Caki2 (cell line): Measurements from ENCODE around the gene LTBP1. TPM values are rescaled to one million over a fixed set of nuclear protein-coding genes. Genes with fewer than 3 reads are reported as not detected.
A peak's percentile ranks its signal among the peaks of the same experiment; 100 is the strongest.
"Not testable (repeated sequence)": the region's sequence is repeated elsewhere in the genome, so short reads cannot be mapped to it uniquely, and the experiment has no call there.

Experiments used
- DNase-seq: peaks from one replicate; pipeline ENCODE4 v3.0.0-alpha.2; 2015; ENCODE audit warnings: low read depth
- in situ Hi-C: cut with HindIII; loops from 2 replicates; pipeline ENCODE4 v1.10.0; 2016; ENCODE audit warnings: low sequenced_read_pairs, low pct_unique_long_range_greater_than_20kb, mixed read lengths
- total RNA-seq: library from RNA; depleted of rRNA; stranded (reverse); fragments of >200 nt; shearing (Covaris generic); gene quantifications from 2 replicates; pipeline ENCODE4 v1.2.3, GENCODE V29; 2014; ENCODE audit warnings: low replicate concordance

The LTBP1 gene
- total RNA-seq, 1 experiment from 2014 or later, result 3.6 TPM

- in situ Hi-C loops, result loop anchor here (10.0 kb wide), 1 partner anchor 598 kb away; no protein-coding TSS in a partner anchor
- peak; percentile 28 for DNase-seq
Observed at GRCh38 chr2:33372940-33373553, 426.3 kb downstream of the LTBP1 start.

DNA sequence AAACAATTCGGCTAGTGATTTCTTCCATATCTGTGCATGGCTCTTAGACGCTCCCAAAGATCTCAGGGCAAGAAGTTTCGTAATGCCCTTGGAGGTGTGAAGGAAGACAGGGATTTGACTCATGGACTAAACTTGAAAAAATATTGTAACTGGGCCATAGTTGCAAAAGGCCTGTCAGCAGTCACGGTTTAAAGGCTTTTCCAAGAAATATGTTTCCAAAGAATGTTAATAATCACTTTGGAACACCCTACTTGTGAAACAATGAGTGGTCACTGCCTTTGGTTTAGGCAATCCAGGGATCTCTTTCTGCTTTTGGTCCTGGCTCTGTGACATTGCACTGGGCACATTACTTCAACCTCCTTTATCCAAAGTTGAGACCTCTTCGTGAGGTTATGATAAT lies 427.2 kb downstream of the LTBP1 start:
- no peak for DNase-seq

GRCh38 chr2:33375054-33375453 lies 428.3 kb downstream of the LTBP1 start:
- in situ Hi-C loops, result loop anchor here (10.0 kb wide), 1 partner anchor 600 kb away; no protein-coding TSS in a partner anchor

More for the DNA sequence above, 427.2 kb downstream of the LTBP1 start:
- in situ Hi-C loops, result loop anchor here (10.0 kb wide), 1 partner anchor 599 kb away; no protein-coding TSS in a partner anchor

GRCh38 chr2:33377048-33377447 lies 430.3 kb downstream of the LTBP1 start:
- in situ Hi-C loops, result loop anchor here (10.0 kb wide), 1 partner anchor 602 kb away; no protein-coding TSS in a partner anchor
- DNase-seq, result no peak

More at GRCh38 chr2:33375054-33375453, 428.3 kb downstream of the LTBP1 start:
- DNase-seq, result no peak

DNA sequence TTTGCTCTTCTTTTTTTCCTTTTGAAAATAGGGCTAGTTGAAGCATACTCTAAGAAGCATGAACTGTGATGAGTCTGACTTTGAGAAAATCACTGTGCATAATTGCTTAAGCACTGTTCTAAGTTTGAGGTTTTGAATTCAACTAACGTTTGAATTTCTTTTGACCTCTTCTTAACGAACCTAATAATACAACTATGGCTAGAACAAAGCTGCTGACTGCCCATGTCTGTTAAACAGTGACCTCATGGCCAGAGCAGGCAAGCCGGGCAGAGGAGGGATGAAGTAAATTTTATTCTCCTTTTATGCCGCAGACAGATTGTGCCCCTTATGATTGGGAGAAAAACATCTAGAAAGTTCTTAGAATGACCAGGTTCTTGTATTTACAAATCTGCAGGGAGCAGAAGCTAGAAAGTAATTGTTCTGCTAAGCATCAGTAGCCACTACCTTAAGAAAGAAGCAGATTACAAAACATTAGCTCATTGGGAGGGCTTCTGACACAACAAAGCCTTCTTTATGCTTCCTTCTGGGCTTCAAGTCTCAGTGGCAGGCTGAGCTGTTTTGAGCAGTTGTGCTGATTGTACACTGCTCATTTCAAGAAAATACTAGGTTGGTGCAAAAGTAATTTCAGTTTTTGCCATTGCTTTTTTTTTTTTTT lies 431.9 kb downstream of the LTBP1 start:
- no peak for DNase-seq
- in situ Hi-C loops, result loop anchor here (10.0 kb wide), 1 partner anchor 604 kb away; no protein-coding TSS in a partner anchor

DNA sequence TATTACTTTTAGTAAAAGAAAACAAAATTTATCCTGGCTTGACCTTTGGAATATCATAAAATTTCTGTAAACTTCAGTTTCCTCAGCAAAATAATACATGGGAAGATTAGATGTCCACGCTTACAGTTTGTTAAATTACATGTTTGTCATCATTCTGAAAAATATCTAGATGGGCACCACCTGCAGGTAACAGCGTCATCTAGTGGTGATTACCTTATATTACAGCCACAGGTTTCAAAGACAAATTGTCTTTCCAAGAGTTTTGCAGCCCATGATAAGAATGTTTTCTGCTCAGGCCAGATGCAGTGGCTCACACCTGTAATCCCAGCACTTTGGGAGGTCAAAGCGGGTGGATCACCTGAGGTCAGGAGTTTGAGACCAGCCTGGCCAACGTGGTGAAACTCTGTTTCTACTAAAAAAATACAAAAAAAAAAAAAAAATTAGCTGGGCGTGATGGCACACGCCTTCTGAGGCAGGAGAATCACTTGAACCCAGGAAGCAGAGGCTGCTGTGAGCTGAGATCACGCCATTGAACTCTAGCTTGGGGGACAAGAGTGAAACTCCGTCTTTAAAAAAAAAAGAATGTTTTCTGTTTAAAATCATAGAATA lies 433.4 kb downstream of the LTBP1 start:
- DNase-seq, result no peak
- in situ Hi-C loops, result no loop called here

- in situ Hi-C loops, result no loop called here
- DNase-seq, result no peak
Observed at GRCh38 chr2:33380719-33381118, 434.0 kb downstream of the LTBP1 start.

DNA sequence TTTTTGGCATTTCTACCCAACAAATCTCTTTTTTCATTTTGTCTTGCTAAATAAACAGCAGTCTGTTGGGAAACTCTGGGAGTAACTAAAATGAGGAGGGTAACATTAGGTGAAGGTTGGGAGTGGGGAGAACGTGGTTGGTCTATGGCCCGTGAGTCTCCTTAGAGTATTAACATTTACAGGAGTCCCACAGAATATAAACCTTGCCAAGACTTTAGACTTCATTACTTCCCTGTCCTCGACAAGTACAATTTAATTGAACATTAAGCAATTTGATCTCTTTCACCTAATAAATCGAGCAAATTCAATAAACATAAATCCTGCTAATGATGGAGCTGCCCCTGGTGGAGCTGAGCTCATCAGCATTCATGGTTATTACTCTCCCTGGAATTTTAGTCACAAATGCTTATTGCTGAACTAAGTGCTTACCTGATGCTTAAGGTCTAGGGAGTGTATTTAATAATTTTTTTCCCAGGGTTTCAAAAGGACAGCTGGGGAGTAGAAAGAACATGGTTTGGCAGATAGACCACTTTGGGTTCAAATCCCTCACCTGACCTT lies 434.6 kb downstream of the LTBP1 start:
- no peak for DNase-seq
- in situ Hi-C loops, result no loop called here

GRCh38 chr2:33383855-33384598 lies 437.3 kb downstream of the LTBP1 start:
- in situ Hi-C loops, result no loop called here

DNA sequence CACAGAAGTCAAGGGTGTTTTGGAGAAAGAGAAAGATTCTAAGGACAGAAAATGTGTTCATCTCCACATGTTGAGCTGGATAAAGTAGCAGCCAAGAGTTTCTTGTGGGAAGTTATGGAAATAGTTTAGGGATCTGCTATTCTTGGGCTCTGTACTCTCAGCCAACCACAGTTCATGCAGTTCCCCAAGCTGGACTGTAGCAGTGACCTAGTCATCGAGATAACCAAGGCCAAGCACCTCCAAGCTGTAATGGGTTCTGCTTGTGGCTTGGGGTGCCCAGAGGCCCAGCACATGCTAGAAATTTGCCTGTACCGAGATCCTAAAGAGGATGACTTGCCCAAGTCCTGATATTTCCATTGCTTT lies 437.8 kb downstream of the LTBP1 start:
- no peak for DNase-seq
- in situ Hi-C loops, result no loop called here

More at GRCh38 chr2:33383855-33384598, 437.3 kb downstream of the LTBP1 start:
- DNase-seq, result no peak

GRCh38 chr2:33388996-33389395 lies 442.2 kb downstream of the LTBP1 start:
- DNase-seq, result no peak
- in situ Hi-C loops, result no loop called here

GRCh38 chr2:33389695-33390094 lies 442.9 kb downstream of the LTBP1 start:
- in situ Hi-C loops, DNase-seq: not testable (repeated sequence)

GRCh38 chr2:33391529-33392255 lies 444.9 kb downstream of the LTBP1 start:
- DNase-seq, result no peak
- in situ Hi-C loops, result no loop called here

GRCh38 chr2:33392366-33392765 lies 445.6 kb downstream of the LTBP1 start:
- in situ Hi-C loops, result no loop called here

GRCh38 chr2:33395034-33395433 lies 448.3 kb downstream of the LTBP1 start:
- in situ Hi-C loops, result no loop called here
- no peak for DNase-seq

More at GRCh38 chr2:33392366-33392765, 445.6 kb downstream of the LTBP1 start:
- DNase-seq, result no peak

DNA sequence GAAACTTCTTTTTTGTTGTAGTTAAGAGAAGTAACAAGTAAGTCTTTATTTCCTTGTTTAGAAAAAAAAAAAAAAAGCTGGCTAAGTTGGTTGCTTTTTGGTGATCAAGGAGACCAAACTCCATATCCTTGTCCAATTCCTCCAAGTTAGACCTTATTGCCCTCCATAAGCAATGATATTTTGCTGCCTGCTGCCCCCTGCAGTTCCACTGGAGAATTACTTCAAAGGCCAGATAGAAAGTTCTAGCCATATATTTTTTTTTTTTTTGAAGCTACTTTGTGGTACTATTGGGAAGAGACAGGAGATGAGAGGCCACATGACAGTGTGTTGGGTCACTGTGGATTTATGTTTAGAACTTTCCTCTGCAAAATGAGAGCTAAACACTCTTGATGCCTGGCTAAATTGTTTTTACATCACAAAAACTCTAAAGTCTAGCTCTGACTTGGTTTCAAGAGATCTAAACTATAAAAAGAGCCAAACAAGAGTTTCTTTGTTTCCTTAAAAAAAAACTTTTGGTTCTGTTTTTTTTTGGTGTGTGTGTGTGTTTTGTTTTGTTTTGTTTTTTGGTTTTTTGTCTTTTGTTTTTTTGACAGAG lies 449.0 kb downstream of the LTBP1 start:
- in situ Hi-C loops, result no loop called here
- DNase-seq, result peak; percentile 48

DNA sequence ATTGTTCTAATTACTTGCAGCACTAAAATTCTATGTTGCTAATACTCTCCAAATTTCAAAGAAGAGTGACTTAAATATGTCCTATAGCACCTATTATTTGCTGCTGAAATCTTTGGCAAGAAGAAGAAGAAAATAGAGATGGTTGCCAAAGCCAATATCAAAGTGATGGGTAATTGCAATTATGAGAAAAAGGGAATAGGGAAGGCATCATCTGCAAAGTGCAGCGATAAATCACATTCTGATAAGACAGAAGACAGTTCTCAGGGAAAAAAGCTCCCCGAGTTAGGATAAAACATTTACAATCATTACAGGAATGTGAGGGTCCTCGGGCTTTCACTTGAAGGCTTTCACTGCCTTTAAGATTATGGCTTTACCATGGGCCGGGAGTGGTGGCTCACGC lies 457.6 kb downstream of the LTBP1 start:
- DNase-seq, result no peak
- in situ Hi-C loops, result no loop called here
